ENCODE data around the gene CFAP161. TPM values are rescaled to one million over a fixed set of nuclear protein-coding genes. Genes with fewer than 3 reads are reported as not detected.
"Not testable (repeated sequence)": the region's sequence is repeated elsewhere in the genome, so short reads cannot be mapped to it uniquely, and the experiment has no call there.

The CFAP161 gene
- total RNA-seq, 1 donor from 2014 or later: 0.94 TPM

- no peak for DNase-seq
- intact Hi-C loops (cut with micrococcal nuclease): loop anchor here (10.0 kb wide), 1 partner anchor 99 kb away; the partner anchor contains the start of gene TLNRD1
- no peak for ATAC-seq
Measured at GRCh38 chr15:81103857-81104256, 30.2 kb upstream of the CFAP161 start.

GRCh38 chr15:81105545-81105944, 28.5 kb upstream of the CFAP161 start:
- intact Hi-C loops (cut with micrococcal nuclease): loop anchor here (5.0 to 10.0 kb wide), 2 partner anchors 101 to 162 kb away; partner anchors contain the start of gene TLNRD1
- no peak for ATAC-seq
- DNase-seq: no peak

GRCh38 chr15:81106560-81106959, 27.5 kb upstream of the CFAP161 start:
- DNase-seq: no peak
- ATAC-seq: peak; percentile 73
- intact Hi-C loops (cut with micrococcal nuclease): loop anchor here (5.0 to 10.0 kb wide), 2 partner anchors 102 to 161 kb away; partner anchors contain the start of gene TLNRD1

- DNase-seq (no peak), ATAC-seq (peak; percentile 25)
- intact Hi-C loops (cut with micrococcal nuclease): loop anchor here (5.0 to 10.0 kb wide), 2 partner anchors 103 to 159 kb away; partner anchors contain the start of gene TLNRD1
Measured at GRCh38 chr15:81107889-81108288, 26.2 kb upstream of the CFAP161 start.

- intact Hi-C loops (cut with micrococcal nuclease): loop anchor here (5.0 to 10.0 kb wide), 2 partner anchors 104 to 159 kb away; partner anchors contain the start of gene TLNRD1
- ATAC-seq (no peak), DNase-seq (no peak)
Measured at GRCh38 chr15:81108427-81108826, 25.6 kb upstream of the CFAP161 start.

GRCh38 chr15:81111018-81111417, 23.1 kb upstream of the CFAP161 start:
- intact Hi-C loops (cut with micrococcal nuclease): no loop called here
- ATAC-seq (no peak), DNase-seq (no peak)

GRCh38 chr15:81111510-81112470, 22.3 kb upstream of the CFAP161 start:
- DNase-seq (no peak), ATAC-seq (no peak)
- intact Hi-C loops (cut with micrococcal nuclease): no loop called here

- no peak for DNase-seq
- intact Hi-C loops (cut with micrococcal nuclease): no loop called here
- ATAC-seq: no peak
Measured at GRCh38 chr15:81113204-81113657, 20.8 kb upstream of the CFAP161 start.

- no peak for ATAC-seq
- DNase-seq: no peak
- intact Hi-C loops (cut with micrococcal nuclease): no loop called here
Measured at GRCh38 chr15:81113861-81114291, 20.2 kb upstream of the CFAP161 start.

GRCh38 chr15:81115054-81115939, 18.8 kb upstream of the CFAP161 start:
- intact Hi-C loops (cut with micrococcal nuclease): no loop called here
- no peak for ATAC-seq

GRCh38 chr15:81117136-81117535, 16.9 kb upstream of the CFAP161 start:
- no peak for DNase-seq
- intact Hi-C loops (cut with micrococcal nuclease): no loop called here
- no peak for ATAC-seq

More at GRCh38 chr15:81115054-81115939, 18.8 kb upstream of the CFAP161 start:
- no peak for DNase-seq

GRCh38 chr15:81117581-81117980, 16.5 kb upstream of the CFAP161 start:
- ATAC-seq (no peak), DNase-seq (no peak)
- intact Hi-C loops (cut with micrococcal nuclease): no loop called here

GRCh38 chr15:81118361-81118760, 15.7 kb upstream of the CFAP161 start:
- ATAC-seq: no peak
- intact Hi-C loops (cut with micrococcal nuclease): no loop called here
- no peak for DNase-seq

- DNase-seq: no peak
- ATAC-seq: no peak
- intact Hi-C loops (cut with micrococcal nuclease): no loop called here
Measured at GRCh38 chr15:81120069-81120468, 14.0 kb upstream of the CFAP161 start.

- intact Hi-C loops (cut with micrococcal nuclease): no loop called here
- ATAC-seq (no peak), DNase-seq (no peak)
Measured at GRCh38 chr15:81126892-81127291, 7.2 kb upstream of the CFAP161 start.

- ATAC-seq; intact Hi-C loops (cut with micrococcal nuclease); DNase-seq: not testable (repeated sequence)
Measured at GRCh38 chr15:81141478-81141877, 7.4 kb downstream of the CFAP161 start.

GRCh38 chr15:81146006-81146405, 11.9 kb downstream of the CFAP161 start:
- DNase-seq: no peak
- intact Hi-C loops (cut with micrococcal nuclease): no loop called here
- no peak for ATAC-seq

- no peak for ATAC-seq
- intact Hi-C loops (cut with micrococcal nuclease): no loop called here
- DNase-seq: no peak
Measured at GRCh38 chr15:81146466-81146865, 12.4 kb downstream of the CFAP161 start.

- no peak for DNase-seq
- intact Hi-C loops (cut with micrococcal nuclease): no loop called here
Measured at GRCh38 chr15:81151389-81151788, 17.3 kb downstream of the CFAP161 start.

More at GRCh38 chr15:81151389-81151788, 17.3 kb downstream of the CFAP161 start:
- ATAC-seq: no peak

Measured in left ventricle myocardium superior (tissue), 1 donor.